Measurements from ENCODE around the gene ONECUT3.

- TF ChIP-seq CTCF (IDR thresholded peaks at IDR 0.05; ENCODE audit: low read depth, low read length) (no peak), EZH2phosphoT487 (IDR thresholded peaks at IDR 0.05; ENCODE audit: low read depth) (no peak)
Observed at GRCh38 chr19:1776606-1777147, 23.4 kb downstream of the ONECUT3 start.
